Left lobe of liver (tissue), 2 donors: Measurements from ENCODE around the gene LDB1. TPM values are rescaled to one million over a fixed set of nuclear protein-coding genes. Genes with fewer than 3 reads are reported as not detected.

Experiments used
- ATAC-seq: fragments of 200-7000 bp; cut with Tn5 transposase; one replicate; pipeline ENCODE4 v1.9.1; 2020; ENCODE audit warnings: mild to moderate bottlenecking, moderate library complexity
- DNase-seq: peaks from one replicate; pipeline ENCODE4 v3.0.0-alpha.2; 2020; ENCODE audit warnings: low spot score
- total RNA-seq: library from RNA; stranded (reverse); gene quantifications from one replicate; pipeline ENCODE4 v1.2.1, GENCODE V29; 2021
- donor health status: DM: no; HTN: no; CAD: no; lungs with moderate emphysema.
- donor health status: DM: no; HTN: yes; CAD: no.

LDB1 gene
- total RNA-seq, 1 donor from 2014 or later, result 15.8 TPM

- ATAC-seq, result no peak
- DNase-seq, result no peak
Measured at GRCh38 chr10:102066399-102067088, 53.6 kb downstream of the LDB1 start.

- peak; percentile 66 for ATAC-seq
- peak; percentile 58 for DNase-seq
Measured at GRCh38 chr10:102065561-102066398, 54.4 kb downstream of the LDB1 start.

GRCh38 chr10:102064868-102065560, 55.2 kb downstream of the LDB1 start, which contains the start of gene HPS6:
Gene HPS6, plus strand, starts transcription at chr10:102065349. Its CDS starts 126 bp downstream, at chr10:102065475.
- ATAC-seq (peak; percentile 97), DNase-seq (peak; percentile 94)

DNA sequence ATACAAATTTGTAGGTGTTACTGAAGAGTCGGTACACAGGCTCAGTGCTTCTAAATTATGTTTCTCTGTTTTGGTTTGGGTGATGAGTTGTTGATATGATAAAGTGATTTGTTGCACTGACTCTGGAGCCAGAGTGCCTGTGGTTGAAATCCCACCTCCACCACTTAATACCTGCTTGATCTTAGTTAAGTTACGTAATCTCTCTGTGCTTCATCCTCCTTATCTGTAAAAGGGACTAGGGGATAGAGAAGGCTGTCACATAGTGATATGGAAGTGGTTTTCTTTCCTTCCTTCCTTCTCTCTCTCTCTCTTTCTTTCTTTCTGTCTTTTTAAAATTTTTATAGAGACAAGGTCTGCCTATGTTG, 55.7 kb downstream of the LDB1 start:
- no peak for DNase-seq
- ATAC-seq, result no peak

- DNase-seq (no peak), ATAC-seq (no peak)
Measured at GRCh38 chr10:102059987-102060386, 60.2 kb downstream of the LDB1 start.

Other genes with a start within 250 kb of the LDB1 start
- 13.6 TPM for gene ARMH3, start 64.2 kb downstream of the LDB1 start, total RNA-seq
- gene HPS6, start 55.0 kb downstream of the LDB1 start, total RNA-seq, result 10.3 TPM
- gene PPRC1, start 12.7 kb upstream of the LDB1 start, total RNA-seq, result 6.9 TPM
- 19.3 TPM for gene NOLC1, start 32.0 kb upstream of the LDB1 start, total RNA-seq
- not detected for gene ELOVL3, start 105.9 kb upstream of the LDB1 start, total RNA-seq
- gene PITX3, start 121.1 kb upstream of the LDB1 start, total RNA-seq, result not detected
- 22.8 TPM for gene GBF1, start 125.2 kb upstream of the LDB1 start, total RNA-seq